Upper lobe of right lung (tissue), 1 donor: ENCODE data around the gene TLE4. TPM values are rescaled to one million over a fixed set of nuclear protein-coding genes. Genes with fewer than 3 reads are reported as not detected.

Experiments used
- ATAC-seq: fragments of 200-7000 bp; cut with Tn5 transposase; one replicate; pipeline ENCODE4 v1.9.1; 2020; ENCODE audit warnings: mild to moderate bottlenecking, moderate library complexity
- DNase-seq: peaks from one replicate; pipeline ENCODE4 v3.0.0-alpha.2; 2020
- H3K27ac ChIP-seq: fragments of 200-600 bp; one replicate; pipeline ENCODE4 v1.8.0; 2022
- H3K27me3 ChIP-seq: fragments of 200-600 bp; one replicate; pipeline ENCODE4 v1.8.0; 2022; ENCODE audit warnings: mild to moderate bottlenecking
- H3K36me3 ChIP-seq: fragments of 200-600 bp; one replicate; pipeline ENCODE4 v1.8.0; 2022
- H3K4me1 ChIP-seq: fragments of 200-600 bp; one replicate; pipeline ENCODE4 v1.8.0; 2022
- H3K4me3 ChIP-seq: fragments of 200-600 bp; one replicate; pipeline ENCODE4 v1.8.0; 2022; ENCODE audit warnings: mild to moderate bottlenecking
- H3K9me3 ChIP-seq: fragments of 200-600 bp; one replicate; pipeline ENCODE4 v1.8.0; 2022
- CTCF ChIP-seq: fragments of 200-600 bp; IDR thresholded peaks from one replicate; pipeline ENCODE4 v1.8.0; 2022; ENCODE audit warnings: antibody characterized with exemption
- intact Hi-C: fragments of 100-400 bp; cut with DNase I; formaldehyde crosslinking; loops from one replicate; pipeline ENCODE4 v1.11.0; 2022
- total RNA-seq: library from RNA; stranded (reverse); fragmentation: NEBNext Ultra II Directional; extraction: Animal tissue kit (Norgen Biotek cat#: 25700); gene quantifications from one replicate; pipeline ENCODE4 v1.2.1, GENCODE V29; 2021
- donor health status: DM: no; HTN: yes; CAD: no; lungs with severe emphysema.

The TLE4 gene
- total RNA-seq, 1 donor from 2014 or later, result 37.1 TPM

- Histone ChIP-seq H3K9me3 (no peaks in the 10 kb centered on the region), H3K4me3 (no peak overlapping the region), H3K27ac (no peak overlapping the region), H3K36me3 (no peaks in the 10 kb centered on the region), H3K27me3 (no peaks in the 10 kb centered on the region), H3K4me1 (peaks cover 17% of the 10 kb centered on the region)
- ATAC-seq (no peak), DNase-seq (no peak)
- no peak for TF ChIP-seq CTCF
- intact Hi-C loops, result no loop called here
These were observed 38.4 kb downstream of the TLE4 start for GRCh38 chr9:79610019-79610631.

GRCh38 chr9:79610791-79611614, 39.2 kb downstream of the TLE4 start:
- no peak overlapping the region for H3K27ac ChIP-seq

GRCh38 chr9:79613145-79613544, 41.4 kb downstream of the TLE4 start:
- no peak overlapping the region for H3K4me3 ChIP-seq
- no peaks in the 10 kb centered on the region for H3K36me3 ChIP-seq
- H3K9me3 ChIP-seq, result no peaks in the 10 kb centered on the region
- no peak overlapping the region for H3K27ac ChIP-seq
- ATAC-seq (no peak), DNase-seq (no peak)
- H3K4me1 ChIP-seq, result peaks cover 17% of the 10 kb centered on the region
- intact Hi-C loops, result no loop called here
- no peaks in the 10 kb centered on the region for H3K27me3 ChIP-seq
- TF ChIP-seq CTCF, result no peak

More at GRCh38 chr9:79610791-79611614, 39.2 kb downstream of the TLE4 start:
- Histone ChIP-seq H3K36me3 (no peaks in the 10 kb centered on the region), H3K27me3 (no peaks in the 10 kb centered on the region), H3K9me3 (no peaks in the 10 kb centered on the region), H3K4me3 (no peak overlapping the region), H3K4me1 (peaks cover 17% of the 10 kb centered on the region)
- DNase-seq, result no peak
- TF ChIP-seq CTCF, result no peak
- intact Hi-C loops, result no loop called here
- ATAC-seq, result peak; percentile 76

- no peak for TF ChIP-seq CTCF
- Histone ChIP-seq H3K36me3 (no peaks in the 10 kb centered on the region), H3K27me3 (no peaks in the 10 kb centered on the region), H3K9me3 (no peaks in the 10 kb centered on the region), H3K4me1 (peaks cover 17% of the 10 kb centered on the region), H3K4me3 (no peak overlapping the region), H3K27ac (no peak overlapping the region)
- intact Hi-C loops, result no loop called here
- DNase-seq (no peak), ATAC-seq (no peak)
These were observed 43.3 kb downstream of the TLE4 start for GRCh38 chr9:79615038-79615437.

- Histone ChIP-seq H3K27ac (no peak overlapping the region), H3K27me3 (no peaks in the 10 kb centered on the region), H3K4me3 (no peak overlapping the region), H3K9me3 (no peaks in the 10 kb centered on the region), H3K4me1 (peaks cover 14% of the 10 kb centered on the region), H3K36me3 (no peaks in the 10 kb centered on the region)
- ATAC-seq, result no peak
- intact Hi-C loops, result no loop called here
- DNase-seq, result no peak
- TF ChIP-seq CTCF, result no peak
These were observed 44.2 kb downstream of the TLE4 start for GRCh38 chr9:79616013-79616412.
